NCI-H2029 treated with DMSO at 0.1 percent for 48 hours (cell line): ENCODE results near the gene P2RY1.

ENCODE experiments used
- DNase-seq: peaks from one replicate; lab custom pipeline; 2025; lab: John Stamatoyannopoulos, UW

The P2RY1 gene

GRCh38 chr3:152834776-152835600 is at the start of gene P2RY1:
Gene P2RY1, plus strand, starts transcription at chr3:152835131. Its CDS starts 652 bp downstream, at chr3:152835783.
- no peak for DNase-seq

GRCh38 chr3:152786977-152787681 is 47.8 kb upstream of the P2RY1 start:
- DNase-seq: no peak

- DNase-seq: no peak
These were observed 44.1 kb upstream of the P2RY1 start for GRCh38 chr3:152790651-152791387.

GRCh38 chr3:152793969-152794368 is 41.0 kb upstream of the P2RY1 start:
- DNase-seq: no peak

GRCh38 chr3:152797751-152798432 is 37.0 kb upstream of the P2RY1 start:
- DNase-seq: no peak

- no peak for DNase-seq
These were observed 22.8 kb upstream of the P2RY1 start for GRCh38 chr3:152811974-152812760.

GRCh38 chr3:152817400-152817799 is 17.5 kb upstream of the P2RY1 start:
- DNase-seq: no peak

GRCh38 chr3:152818027-152818426 is 16.9 kb upstream of the P2RY1 start:
- DNase-seq: no peak

- no peak for DNase-seq
These were observed 11.8 kb upstream of the P2RY1 start for GRCh38 chr3:152823173-152823572.

- DNase-seq: no peak
These were observed 11.2 kb upstream of the P2RY1 start for GRCh38 chr3:152823781-152824180.

GRCh38 chr3:152825566-152825965 is 9.4 kb upstream of the P2RY1 start:
- no peak for DNase-seq

- no peak for DNase-seq
These were observed 8.5 kb upstream of the P2RY1 start for GRCh38 chr3:152826476-152826875.

- no peak for DNase-seq
These were observed 7.6 kb upstream of the P2RY1 start for GRCh38 chr3:152827313-152827712.

GRCh38 chr3:152828075-152828840 is 6.7 kb upstream of the P2RY1 start:
- no peak for DNase-seq

GRCh38 chr3:152830245-152830644 is 4.7 kb upstream of the P2RY1 start:
- DNase-seq: no peak

GRCh38 chr3:152832046-152832445 is 2.9 kb upstream of the P2RY1 start:
- no peak for DNase-seq

- no peak for DNase-seq
These were observed 1.8 kb upstream of the P2RY1 start for GRCh38 chr3:152833089-152833488.

- DNase-seq: no peak
These were observed 648 bp upstream of the P2RY1 start for GRCh38 chr3:152834191-152834775.

- DNase-seq: no peak
These were observed 721 bp downstream of the P2RY1 start for GRCh38 chr3:152835601-152836102.

GRCh38 chr3:152836269-152836668 is 1.3 kb downstream of the P2RY1 start:
- DNase-seq: no peak
